ENCODE data around the gene SYNPO. TPM values are rescaled to one million over a fixed set of nuclear protein-coding genes. Genes with fewer than 3 reads are reported as not detected.

Gene SYNPO
- total and polyA plus RNA-seq, 4 donors, result 10.3 to 111 (median 42.4) TPM

- Histone ChIP-seq H3K4me3 (no peak overlapping the region), H3K9me3 (ENCODE audit: control insufficient read depth in 4 of 4, insufficient read depth in 3 of 4, low read length in 3 of 4) (no peaks in the 10 kb centered on the region), H3K4me1 (ENCODE audit: control insufficient read depth in 5 of 5, insufficient read depth in 5 of 5, low read length in 5 of 5) (peaks cover 13 to 63% (median 34%) of the 10 kb centered on the region in 5 donors), H3K36me3 (ENCODE audit: control insufficient read depth in 4 of 4, insufficient read depth in 4 of 4, low read length in 4 of 4) (no peaks in the 10 kb centered on the region), H3K27ac (ENCODE audit: low read depth in 1 of 2, low read length in 1 of 2) (peak overlapping the region in 1 of 2 donors; percentile 55), H3K27me3 (ENCODE audit: control insufficient read depth in 3 of 3, insufficient read depth in 3 of 3, low read length in 2 of 3) (no peaks in the 10 kb centered on the region), H3K9ac (ENCODE audit: insufficient read depth in 1 of 2, low read length in 2 of 2) (no peak overlapping the region)
- TF ChIP-seq CTCF (IDR thresholded peaks at IDR 0.05; ENCODE audit: control extremely low read depth, extremely low read depth), result no peak
- DNase-seq, result no peak
- ATAC-seq (ENCODE audit: insufficient read depth, low FRiP score), result no peak
- 66 to 68% methylated on average over 5 of the region's 5 CpGs for WGBS, 2 donors
Measured at GRCh38 chr5:150621301-150621700, 19.2 kb upstream of the SYNPO start.

- Histone ChIP-seq H3K36me3 (ENCODE audit: control insufficient read depth in 4 of 4, insufficient read depth in 4 of 4, low read length in 4 of 4) (no peaks in the 10 kb centered on the region), H3K4me3 (no peak overlapping the region), H3K27me3 (ENCODE audit: control insufficient read depth in 3 of 3, insufficient read depth in 3 of 3, low read length in 2 of 3) (no peaks in the 10 kb centered on the region), H3K27ac (ENCODE audit: low read depth in 1 of 2, low read length in 1 of 2) (peak overlapping the region; percentile 10 to 37), H3K4me1 (ENCODE audit: control insufficient read depth in 5 of 5, insufficient read depth in 5 of 5, low read length in 5 of 5) (peaks cover 11 to 61% (median 31%) of the 10 kb centered on the region in 5 donors), H3K9me3 (ENCODE audit: control insufficient read depth in 4 of 4, insufficient read depth in 3 of 4, low read length in 3 of 4) (no peaks in the 10 kb centered on the region), H3K9ac (ENCODE audit: insufficient read depth in 1 of 2, low read length in 2 of 2) (no peak overlapping the region)
- DNase-seq (no peak), ATAC-seq (ENCODE audit: insufficient read depth, low FRiP score) (no peak)
- WGBS, 2 donors, result 89% methylated on average over 2 of the region's 2 CpGs
- TF ChIP-seq CTCF (IDR thresholded peaks at IDR 0.05; ENCODE audit: control extremely low read depth, extremely low read depth), result no peak
Measured at GRCh38 chr5:150622157-150622556, 18.3 kb upstream of the SYNPO start.

- no peak for ATAC-seq (ENCODE audit: insufficient read depth, low FRiP score)
- peak in 1 of 3 donors; percentile 3 for DNase-seq
- peaks cover 8 to 50% (median 23%) of the 10 kb centered on the region in 5 donors for H3K4me1 ChIP-seq (ENCODE audit: control insufficient read depth in 5 of 5, insufficient read depth in 5 of 5, low read length in 5 of 5)
- no peak overlapping the region for H3K9ac ChIP-seq (ENCODE audit: insufficient read depth in 1 of 2, low read length in 2 of 2)
- H3K36me3 ChIP-seq (ENCODE audit: control insufficient read depth in 4 of 4, insufficient read depth in 4 of 4, low read length in 4 of 4), result no peaks in the 10 kb centered on the region
- peak overlapping the region; percentile 64 to 72 for H3K27ac ChIP-seq (ENCODE audit: low read depth in 1 of 2, low read length in 1 of 2)
- 34 to 54% methylated on average over 7 of the region's 7 CpGs for WGBS, 2 donors
- H3K9me3 ChIP-seq (ENCODE audit: control insufficient read depth in 4 of 4, insufficient read depth in 3 of 4, low read length in 3 of 4), result no peaks in the 10 kb centered on the region
- no peak for TF ChIP-seq CTCF (IDR thresholded peaks at IDR 0.05; ENCODE audit: control extremely low read depth, extremely low read depth)
- no peak overlapping the region for H3K4me3 ChIP-seq
- no peaks in the 10 kb centered on the region for H3K27me3 ChIP-seq (ENCODE audit: control insufficient read depth in 3 of 3, insufficient read depth in 3 of 3, low read length in 2 of 3)
Measured at GRCh38 chr5:150623152-150623877, 17.1 kb upstream of the SYNPO start.

Measured in lung (tissue), 12 donors.